HL-60 (cell line): ENCODE data around the gene PSMB7.
"Not testable (repeated sequence)": the region's sequence is repeated elsewhere in the genome, so short reads cannot be mapped to it uniquely, and the experiment has no call there.

Source experiments
- DNase-seq, 2 experiments: peaks; one replicate each; pipeline ENCODE4 v3.0.0-alpha.2; 2010 to 2020; ENCODE audit warnings: low read depth in 1 of 2, low spot score in 1 of 2
- H3K27ac ChIP-seq: fragments of 250-450 bp; sonication (Bioruptor Pico); replicated peaks from 2 replicates; pipeline ENCODE4 v1.5.1; 2020; ENCODE audit warnings: mild to moderate bottlenecking, moderate library complexity
- H3K27me3 ChIP-seq: fragments of 250-450 bp; sonication (Bioruptor Pico); 2 replicates; pipeline ENCODE4 v1.5.1; 2021; ENCODE audit warnings: mild to moderate bottlenecking, moderate library complexity; ENCODE audit not compliant: insufficient read depth, poor library complexity, severe bottlenecking
- H3K4me3 ChIP-seq: replicated peaks from 2 replicates; pipeline ENCODE4 v1.5.1; 2011; ENCODE audit warnings: mild to moderate bottlenecking, control low read depth, low read length; ENCODE audit not compliant: insufficient read depth
- GABPA ChIP-seq: IDR thresholded peaks from 2 replicates; pipeline ENCODE4 v1.6.1; 2012; ENCODE audit warnings: low read depth
- POLR2AphosphoS5 ChIP-seq: IDR thresholded peaks from 2 replicates; pipeline ENCODE4 v1.6.1; 2012; ENCODE audit warnings: low read depth
- SPI1 ChIP-seq: IDR thresholded peaks from 2 replicates; pipeline ENCODE4 v1.6.1; 2012; ENCODE audit warnings: low read depth, mild to moderate bottlenecking, borderline replicate concordance
- TF ChIP-seq, protein P1 (sequence below): IDR thresholded peaks from one replicate; pipeline ENCODE4 v1.5.1; 2011; ENCODE audit warnings: low read length, control low read depth, inconsistent platforms; ENCODE audit not compliant: insufficient read depth
- TF ChIP-seq, protein P2 (sequence below): IDR thresholded peaks from 2 replicates; pipeline ENCODE4 v1.6.1; 2012; ENCODE audit warnings: low read depth; ENCODE audit not compliant: insufficient replicate concordance

Gene PSMB7

GRCh38 chr9:124427281-124427680, 12.0 kb upstream of the PSMB7 start:
- DNase-seq = no peak
- H3K4me3 ChIP-seq = no peak overlapping the region

DNA sequence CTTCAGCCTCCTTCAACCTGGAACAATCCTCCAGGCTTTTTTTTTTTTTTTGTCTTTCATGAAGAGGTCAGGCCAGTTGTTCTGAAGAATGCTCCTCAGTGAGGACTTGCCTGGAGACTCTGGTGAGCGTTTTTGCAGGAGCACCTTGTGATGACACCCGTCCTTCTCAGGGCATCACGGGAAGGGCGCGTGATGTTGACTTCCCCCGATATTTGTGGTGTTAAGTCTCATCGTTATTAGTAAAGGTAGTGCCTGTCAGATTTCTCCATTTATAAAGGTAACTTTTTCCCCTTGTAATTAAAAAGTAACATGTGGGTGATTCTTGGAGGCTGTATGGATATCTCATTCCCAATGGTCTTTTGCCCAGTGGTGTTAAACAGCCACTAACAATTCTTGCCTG, 11.1 kb upstream of the PSMB7 start:
- Histone ChIP-seq H3K4me3 (no peak overlapping the region), H3K27me3 (peaks cover 2% of the 10 kb centered on the region), H3K27ac (no peak overlapping the region)
- no peak for DNase-seq
- TF ChIP-seq GABPA (no peak), POLR2AphosphoS5 (no peak), SPI1 (no peak)
- TF ChIP-seq, protein P1, sequence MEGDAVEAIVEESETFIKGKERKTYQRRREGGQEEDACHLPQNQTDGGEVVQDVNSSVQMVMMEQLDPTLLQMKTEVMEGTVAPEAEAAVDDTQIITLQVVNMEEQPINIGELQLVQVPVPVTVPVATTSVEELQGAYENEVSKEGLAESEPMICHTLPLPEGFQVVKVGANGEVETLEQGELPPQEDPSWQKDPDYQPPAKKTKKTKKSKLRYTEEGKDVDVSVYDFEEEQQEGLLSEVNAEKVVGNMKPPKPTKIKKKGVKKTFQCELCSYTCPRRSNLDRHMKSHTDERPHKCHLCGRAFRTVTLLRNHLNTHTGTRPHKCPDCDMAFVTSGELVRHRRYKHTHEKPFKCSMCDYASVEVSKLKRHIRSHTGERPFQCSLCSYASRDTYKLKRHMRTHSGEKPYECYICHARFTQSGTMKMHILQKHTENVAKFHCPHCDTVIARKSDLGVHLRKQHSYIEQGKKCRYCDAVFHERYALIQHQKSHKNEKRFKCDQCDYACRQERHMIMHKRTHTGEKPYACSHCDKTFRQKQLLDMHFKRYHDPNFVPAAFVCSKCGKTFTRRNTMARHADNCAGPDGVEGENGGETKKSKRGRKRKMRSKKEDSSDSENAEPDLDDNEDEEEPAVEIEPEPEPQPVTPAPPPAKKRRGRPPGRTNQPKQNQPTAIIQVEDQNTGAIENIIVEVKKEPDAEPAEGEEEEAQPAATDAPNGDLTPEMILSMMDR = no peak
- TF ChIP-seq, protein P2, sequence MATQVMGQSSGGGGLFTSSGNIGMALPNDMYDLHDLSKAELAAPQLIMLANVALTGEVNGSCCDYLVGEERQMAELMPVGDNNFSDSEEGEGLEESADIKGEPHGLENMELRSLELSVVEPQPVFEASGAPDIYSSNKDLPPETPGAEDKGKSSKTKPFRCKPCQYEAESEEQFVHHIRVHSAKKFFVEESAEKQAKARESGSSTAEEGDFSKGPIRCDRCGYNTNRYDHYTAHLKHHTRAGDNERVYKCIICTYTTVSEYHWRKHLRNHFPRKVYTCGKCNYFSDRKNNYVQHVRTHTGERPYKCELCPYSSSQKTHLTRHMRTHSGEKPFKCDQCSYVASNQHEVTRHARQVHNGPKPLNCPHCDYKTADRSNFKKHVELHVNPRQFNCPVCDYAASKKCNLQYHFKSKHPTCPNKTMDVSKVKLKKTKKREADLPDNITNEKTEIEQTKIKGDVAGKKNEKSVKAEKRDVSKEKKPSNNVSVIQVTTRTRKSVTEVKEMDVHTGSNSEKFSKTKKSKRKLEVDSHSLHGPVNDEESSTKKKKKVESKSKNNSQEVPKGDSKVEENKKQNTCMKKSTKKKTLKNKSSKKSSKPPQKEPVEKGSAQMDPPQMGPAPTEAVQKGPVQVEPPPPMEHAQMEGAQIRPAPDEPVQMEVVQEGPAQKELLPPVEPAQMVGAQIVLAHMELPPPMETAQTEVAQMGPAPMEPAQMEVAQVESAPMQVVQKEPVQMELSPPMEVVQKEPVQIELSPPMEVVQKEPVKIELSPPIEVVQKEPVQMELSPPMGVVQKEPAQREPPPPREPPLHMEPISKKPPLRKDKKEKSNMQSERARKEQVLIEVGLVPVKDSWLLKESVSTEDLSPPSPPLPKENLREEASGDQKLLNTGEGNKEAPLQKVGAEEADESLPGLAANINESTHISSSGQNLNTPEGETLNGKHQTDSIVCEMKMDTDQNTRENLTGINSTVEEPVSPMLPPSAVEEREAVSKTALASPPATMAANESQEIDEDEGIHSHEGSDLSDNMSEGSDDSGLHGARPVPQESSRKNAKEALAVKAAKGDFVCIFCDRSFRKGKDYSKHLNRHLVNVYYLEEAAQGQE = no peak

More at GRCh38 chr9:124427281-124427680, 12.0 kb upstream of the PSMB7 start:
- TF ChIP-seq POLR2AphosphoS5 (no peak), GABPA (no peak), SPI1 (no peak)
- TF ChIP-seq, protein P1 = no peak
- TF ChIP-seq, protein P2 = no peak
- Histone ChIP-seq H3K27ac (no peak overlapping the region), H3K27me3 (peaks cover 2% of the 10 kb centered on the region)

DNA sequence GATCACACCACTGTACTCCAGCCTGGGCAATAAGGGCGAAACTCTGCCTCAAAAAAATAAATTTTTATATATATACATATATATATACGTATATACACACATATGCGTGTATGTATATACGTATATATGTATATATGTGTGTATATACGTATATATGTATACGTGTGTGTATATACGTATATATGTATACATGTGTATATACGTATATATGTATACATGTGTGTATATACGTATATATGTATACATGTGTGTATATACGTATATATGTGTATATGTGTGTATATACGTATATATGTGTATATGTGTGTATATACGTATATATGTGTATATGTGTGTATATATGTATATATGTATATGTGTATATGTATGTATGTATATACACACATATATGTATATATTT, 10.5 kb upstream of the PSMB7 start:
- H3K27ac ChIP-seq, H3K4me3 ChIP-seq, DNase-seq, H3K27me3 ChIP-seq: not testable (repeated sequence)

GRCh38 chr9:124423591-124423990, 8.3 kb upstream of the PSMB7 start:
- no peak for DNase-seq
- no peak overlapping the region for H3K4me3 ChIP-seq
- H3K27me3 ChIP-seq = peaks cover 2% of the 10 kb centered on the region
- no peak for TF ChIP-seq GABPA
- no peak for TF ChIP-seq POLR2AphosphoS5
- TF ChIP-seq, protein P1 = no peak
- TF ChIP-seq, protein P2 = no peak
- TF ChIP-seq SPI1 = no peak
- no peak overlapping the region for H3K27ac ChIP-seq
